ENCODE results near the gene FMNL2.

The FMNL2 gene

GRCh38 chr2:152553518-152553917 is 218.5 kb downstream of the FMNL2 start:
- DNase-seq (ENCODE audit: low read depth, low spot score), result no peak

- DNase-seq (ENCODE audit: low read depth, low spot score), result no peak
Observed at GRCh38 chr2:152555048-152555447, 220.1 kb downstream of the FMNL2 start.

- no peak for DNase-seq (ENCODE audit: low read depth, low spot score)
Observed at GRCh38 chr2:152556506-152556905, 221.5 kb downstream of the FMNL2 start.

GRCh38 chr2:152557273-152557888 is 222.4 kb downstream of the FMNL2 start:
- DNase-seq (ENCODE audit: low read depth, low spot score), result no peak

GRCh38 chr2:152558158-152558984 is 223.4 kb downstream of the FMNL2 start:
- no peak for DNase-seq (ENCODE audit: low read depth, low spot score)

- DNase-seq (ENCODE audit: low read depth, low spot score), result no peak
Observed at GRCh38 chr2:152559008-152559407, 224.0 kb downstream of the FMNL2 start.

GRCh38 chr2:152560166-152560565 is 225.2 kb downstream of the FMNL2 start:
- DNase-seq (ENCODE audit: low read depth, low spot score), result no peak

GRCh38 chr2:152560873-152561595 is 226.1 kb downstream of the FMNL2 start:
- DNase-seq (ENCODE audit: low read depth, low spot score), result no peak

- DNase-seq (ENCODE audit: low read depth, low spot score), result no peak
Observed at GRCh38 chr2:152562198-152562884, 227.4 kb downstream of the FMNL2 start.

- no peak for DNase-seq (ENCODE audit: low read depth, low spot score)
Observed at GRCh38 chr2:152563764-152564163, 228.8 kb downstream of the FMNL2 start.

- no peak for DNase-seq (ENCODE audit: low read depth, low spot score)
Observed at GRCh38 chr2:152564754-152565551, 230.0 kb downstream of the FMNL2 start.

GRCh38 chr2:152565884-152566727 is 231.1 kb downstream of the FMNL2 start:
- DNase-seq (ENCODE audit: low read depth, low spot score), result no peak

- DNase-seq (ENCODE audit: low read depth, low spot score), result no peak
Observed at GRCh38 chr2:152566728-152567069, 231.7 kb downstream of the FMNL2 start.

- DNase-seq (ENCODE audit: low read depth, low spot score), result no peak
Observed at GRCh38 chr2:152568531-152568930, 233.6 kb downstream of the FMNL2 start.

GRCh38 chr2:152569186-152569585 is 234.2 kb downstream of the FMNL2 start:
- no peak for DNase-seq (ENCODE audit: low read depth, low spot score)

GRCh38 chr2:152571048-152571766 is 236.2 kb downstream of the FMNL2 start:
- no peak for DNase-seq (ENCODE audit: low read depth, low spot score)

- no peak for DNase-seq (ENCODE audit: low read depth, low spot score)
Observed at GRCh38 chr2:152572031-152572430, 237.1 kb downstream of the FMNL2 start.

GRCh38 chr2:152573168-152573567 is 238.2 kb downstream of the FMNL2 start:
- no peak for DNase-seq (ENCODE audit: low read depth, low spot score)

GRCh38 chr2:152577579-152577978 is 242.6 kb downstream of the FMNL2 start:
- DNase-seq (ENCODE audit: low read depth, low spot score), result no peak

GRCh38 chr2:152578573-152578972 is 243.6 kb downstream of the FMNL2 start:
- no peak for DNase-seq (ENCODE audit: low read depth, low spot score)
